Kidney (tissue), 14 donors: ENCODE results near the gene ANXA11. TPM values are rescaled to one million over a fixed set of nuclear protein-coding genes. Genes with fewer than 3 reads are reported as not detected.
"Not testable (repeated sequence)": the region's sequence is repeated elsewhere in the genome, so short reads cannot be mapped to it uniquely, and the experiment has no call there.

ENCODE experiments used
- DNase-seq, 5 donors: peaks; one replicate each; pipeline ENCODE4 v3.0.0-alpha.2; 2013 to 2020
- FAIRE-seq: peaks from 2 replicates; lab custom pipeline; 2012; peaks lifted over from hg19 to GRCh38; lab: Jason Lieb, UNC
- H3K27ac ChIP-seq, 2 donors: one replicate each; pipeline ENCODE4 v1.7.0; 2013; ENCODE audit warnings: low read depth in 2 of 2, low read length in 2 of 2, inconsistent platforms in 1 of 2
- H3K27me3 ChIP-seq: one replicate; pipeline ENCODE4 v1.7.1; 2013; ENCODE audit warnings: low read length, inconsistent platforms; ENCODE audit not compliant: control insufficient read depth, insufficient read depth
- H3K36me3 ChIP-seq, 3 donors: one replicate each; pipeline versions ENCODE4 v1.7.0 to v1.7.1; 2013; ENCODE audit warnings: low read length in 3 of 3, control low read depth in 1 of 3, inconsistent platforms in 1 of 3; ENCODE audit not compliant: insufficient read depth in 3 of 3, control insufficient read depth in 2 of 3
- H3K4me1 ChIP-seq, 3 donors: one replicate each; pipeline versions ENCODE4 v1.7.0 to v1.7.1; 2013; ENCODE audit warnings: low read length in 3 of 3, inconsistent platforms in 1 of 3, low read depth in 1 of 3; ENCODE audit not compliant: control insufficient read depth in 2 of 3, insufficient read depth in 2 of 3
- H3K4me3 ChIP-seq, 3 donors: one replicate each; pipeline versions ENCODE4 v1.7.0 to v1.8.1; 2013; ENCODE audit warnings: low read length in 3 of 3, control low read depth in 1 of 3, inconsistent platforms in 1 of 3
- H3K9ac ChIP-seq, 3 donors: one replicate each; pipeline versions ENCODE4 v1.7.0 to v1.7.1; 2013; ENCODE audit warnings: low read length in 3 of 3, control low read depth in 1 of 3, inconsistent platforms in 1 of 3
- H3K9me3 ChIP-seq, 3 donors: one replicate each; pipeline versions ENCODE4 v1.7.0 to v1.7.1; 2013; ENCODE audit warnings: low read length in 3 of 3, control low read depth in 1 of 3, inconsistent platforms in 1 of 3; ENCODE audit not compliant: control insufficient read depth in 2 of 3, insufficient read depth in 1 of 3
- CTCF ChIP-seq: IDR thresholded peaks from 3 replicates; pipeline ENCODE4 v1.5.1; 2012; ENCODE audit warnings: mild to moderate bottlenecking, moderate library complexity, borderline replicate concordance; ENCODE audit not compliant: insufficient read depth; ENCODE audit errors: extremely low read depth
- intact Hi-C: fragments of 100-400 bp; cut with DNase I; formaldehyde crosslinking; loops from one replicate; pipeline ENCODE4 v1.11.1; 2022
- polyA plus RNA-seq: library from polyadenylated mRNA; stranded (reverse); fragments of 350-450 nt; fragmentation: Illumina TruSeq; extraction: RNeasy Lipid Tissue Mini Kit (QIAGEN cat#74804); gene quantifications from one replicate; pipeline ENCODE4 v1.2.3, GENCODE V29; 2014; ENCODE audit warnings: low read depth, low replicate concordance; ENCODE audit not compliant: insufficient read depth
- total RNA-seq: library from RNA; stranded (reverse); fragmentation: NEBNext Ultra II Directional; extraction: Animal tissue kit (Norgen Biotek cat#: 25700); gene quantifications from one replicate; pipeline ENCODE4 v1.2.1, GENCODE V29; 2021
- donor health status: control.
- donor health status: control.
- donor health status: control.
- donor health status: control.
- donor health status: control.
- donor health status: DM: yes; HTN: yes; CAD: no.
- donor health status: Normal renal cell carcinoma (clear cell type).

The ANXA11 gene
- total and polyA plus RNA-seq, 2 donors from 2014 or later, result 435 to 543 TPM

- H3K4me3 ChIP-seq, DNase-seq, H3K36me3 ChIP-seq, H3K9me3 ChIP-seq, FAIRE-seq, H3K27ac ChIP-seq, H3K27me3 ChIP-seq, intact Hi-C loops, H3K9ac ChIP-seq, H3K4me1 ChIP-seq: not testable (repeated sequence)
Observed at GRCh38 chr10:80214368-80214982, 9.1 kb upstream of the ANXA11 start.

- H3K27me3 ChIP-seq, H3K27ac ChIP-seq, DNase-seq, H3K4me1 ChIP-seq, H3K4me3 ChIP-seq, H3K9me3 ChIP-seq, H3K9ac ChIP-seq, intact Hi-C loops, FAIRE-seq, H3K36me3 ChIP-seq: not testable (repeated sequence)
Observed at GRCh38 chr10:80212535-80213115, 7.3 kb upstream of the ANXA11 start.

- Histone ChIP-seq H3K9ac (no peak overlapping the region), H3K4me1 (peaks cover 0 to 11% (median 4%) of the 10 kb centered on the region in 3 donors), H3K27ac (no peak overlapping the region), H3K36me3 (no peaks in the 10 kb centered on the region), H3K27me3 (no peaks in the 10 kb centered on the region), H3K9me3 (no peaks in the 10 kb centered on the region), H3K4me3 (no peak overlapping the region)
- intact Hi-C loops, result no loop called here
- no peak for DNase-seq
- FAIRE-seq, result no peak
- TF ChIP-seq CTCF, result no peak
Observed at GRCh38 chr10:80211786-80212185, 6.4 kb upstream of the ANXA11 start.

GRCh38 chr10:80210259-80210658 is 4.9 kb upstream of the ANXA11 start:
- Histone ChIP-seq H3K4me1 (peaks cover 0 to 21% (median 13%) of the 10 kb centered on the region in 3 donors), H3K9ac (no peak overlapping the region), H3K4me3 (no peak overlapping the region), H3K9me3 (no peaks in the 10 kb centered on the region), H3K36me3 (no peaks in the 10 kb centered on the region), H3K27ac (no peak overlapping the region), H3K27me3 (no peaks in the 10 kb centered on the region)
- intact Hi-C loops, result no loop called here
- no peak for FAIRE-seq
- no peak for TF ChIP-seq CTCF
- no peak for DNase-seq
